Testis (tissue), 2 donors: ENCODE measurements around the gene STAG1.

ENCODE experiments used
- POLR2A ChIP-seq: fragments of 450-650 bp; IDR thresholded peaks from one replicate; pipeline ENCODE4 v1.6.1; 2017; ENCODE audit warnings: antibody characterized with exemption, mild to moderate bottlenecking, moderate library complexity
- TF ChIP-seq, protein P1 (sequence below), 3 experiments: fragments of 450-650 bp in 2 of 3; fragments of 200-600 bp in 1 of 3; sonication (generic) in 1 of 3; IDR thresholded peaks; one replicate each; pipeline ENCODE4 v1.5.1; 2016 to 2019; ENCODE audit warnings: antibody characterized with exemption in 3 of 3, mild to moderate bottlenecking in 2 of 3, moderate library complexity in 1 of 3

DNA sequence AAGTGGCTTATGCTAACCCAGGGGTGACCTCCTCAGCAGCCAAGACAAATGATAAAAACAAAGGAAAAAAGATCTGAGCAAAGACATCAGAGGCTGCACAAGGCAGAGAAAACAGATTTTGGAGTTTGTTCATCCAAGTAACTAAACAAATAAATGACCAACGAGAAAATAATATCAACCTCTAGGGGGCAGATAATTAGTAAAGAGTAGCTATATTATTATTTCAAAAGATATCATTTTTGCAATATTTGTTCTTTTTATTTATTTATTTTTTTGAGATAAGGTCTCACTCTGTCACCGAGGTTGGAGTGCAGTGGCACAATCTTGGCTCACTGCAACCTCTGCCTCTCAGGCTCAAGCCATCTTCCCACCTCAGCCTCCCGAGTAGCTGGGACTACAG, 400.3 kb downstream of the STAG1 start:
- TF ChIP-seq POLR2A: no peak
- TF ChIP-seq, protein P1, sequence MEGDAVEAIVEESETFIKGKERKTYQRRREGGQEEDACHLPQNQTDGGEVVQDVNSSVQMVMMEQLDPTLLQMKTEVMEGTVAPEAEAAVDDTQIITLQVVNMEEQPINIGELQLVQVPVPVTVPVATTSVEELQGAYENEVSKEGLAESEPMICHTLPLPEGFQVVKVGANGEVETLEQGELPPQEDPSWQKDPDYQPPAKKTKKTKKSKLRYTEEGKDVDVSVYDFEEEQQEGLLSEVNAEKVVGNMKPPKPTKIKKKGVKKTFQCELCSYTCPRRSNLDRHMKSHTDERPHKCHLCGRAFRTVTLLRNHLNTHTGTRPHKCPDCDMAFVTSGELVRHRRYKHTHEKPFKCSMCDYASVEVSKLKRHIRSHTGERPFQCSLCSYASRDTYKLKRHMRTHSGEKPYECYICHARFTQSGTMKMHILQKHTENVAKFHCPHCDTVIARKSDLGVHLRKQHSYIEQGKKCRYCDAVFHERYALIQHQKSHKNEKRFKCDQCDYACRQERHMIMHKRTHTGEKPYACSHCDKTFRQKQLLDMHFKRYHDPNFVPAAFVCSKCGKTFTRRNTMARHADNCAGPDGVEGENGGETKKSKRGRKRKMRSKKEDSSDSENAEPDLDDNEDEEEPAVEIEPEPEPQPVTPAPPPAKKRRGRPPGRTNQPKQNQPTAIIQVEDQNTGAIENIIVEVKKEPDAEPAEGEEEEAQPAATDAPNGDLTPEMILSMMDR (IDR thresholded peaks at IDR 0.05): peak in 2 of 3 experiments; percentile 4 to 59
